ENCODE data around the gene CMC1. TPM values are rescaled to one million over a fixed set of nuclear protein-coding genes. Genes with fewer than 3 reads are reported as not detected.

The CMC1 gene
- total RNA-seq, 1 experiment from 2014 or later = 16.5 TPM

DNA sequence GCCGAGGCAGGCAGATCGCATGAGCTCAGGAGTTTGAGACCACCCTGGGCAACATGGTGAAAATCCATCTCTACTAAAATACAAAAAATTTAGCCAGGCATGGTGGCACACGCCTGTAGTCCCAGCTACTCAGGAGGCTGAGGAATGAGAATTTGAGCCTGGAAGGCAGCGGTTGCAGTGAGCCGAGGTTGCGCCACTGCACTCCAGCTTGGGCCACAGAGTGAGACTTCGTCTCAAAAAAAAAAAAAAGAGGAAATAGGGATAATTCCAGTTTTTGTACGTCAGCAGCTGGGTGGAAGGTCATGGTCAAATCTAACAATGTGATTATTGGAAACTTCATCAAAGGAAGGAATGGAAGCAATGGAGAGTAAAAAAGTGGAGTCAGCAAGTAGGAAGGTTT lies 3.1 kb downstream of the CMC1 start:
- H3K27ac ChIP-seq (ENCODE audit: insufficient read length, low read depth, low read length) = no peak overlapping the region
- H4K8ac ChIP-seq (replicated peaks; ENCODE audit: insufficient read length, low read depth, low read length) = no peak overlapping the region
- H3K27ac Mint-ChIP-seq = no peak overlapping the region; a peak in 1 of 7 replicates
- H2BK20ac ChIP-seq (ENCODE audit: low read depth, low read length, poor library complexity, severe bottlenecking) = no peak overlapping the region
- no peak overlapping the region for H2BK120ac ChIP-seq (ENCODE audit: low read depth, low read length, poor library complexity, severe bottlenecking)
- H2AFZ ChIP-seq (ENCODE audit: low read length) = no peak overlapping the region
- no peak overlapping the region for H2BK15ac ChIP-seq (ENCODE audit: low read depth, low read length)
- no peak overlapping the region for H3K9ac ChIP-seq (ENCODE audit: extremely low read depth, insufficient read length, low read length)
- H3K79me1 ChIP-seq (ENCODE audit: insufficient read depth, low read depth, low read length, poor library complexity, severe bottlenecking) = no peaks in the 10 kb centered on the region
- H3K27me3 Mint-ChIP-seq (ENCODE audit: low read depth) = no peaks in the 10 kb centered on the region
- H2BK12ac ChIP-seq (ENCODE audit: insufficient read length, low read depth, low read length) = no peak overlapping the region
- H3K4ac ChIP-seq (ENCODE audit: low read depth, low read length) = no peak overlapping the region
- no peak overlapping the region for H4K91ac ChIP-seq (ENCODE audit: insufficient read length, low read depth, low read length)
- DNase-seq = no peak
- WGBS (ENCODE audit: extremely low coverage, insufficient read length, low lambda C conversion rate) = no CpG with 5 or more reads among the region's 8 CpGs
- no peaks in the 10 kb centered on the region; a peak in 1 of 5 replicates for H3K9me3 Mint-ChIP-seq
- H3K9me3 ChIP-seq (ENCODE audit: control insufficient read depth, low read depth, low read length) = no peaks in the 10 kb centered on the region
- no peak overlapping the region for H3K4me3 Mint-ChIP-seq
- H3K18ac ChIP-seq (ENCODE audit: insufficient read length, low read depth, low read length) = no peak overlapping the region
- no peaks in the 10 kb centered on the region for H3K27me3 ChIP-seq (ENCODE audit: insufficient read depth, low read length)
- no peak overlapping the region for H2AK5ac ChIP-seq (ENCODE audit: insufficient read length, low read length)
- H3K23ac ChIP-seq (ENCODE audit: insufficient read length, low read depth, low read length) = no peak overlapping the region
- H3K4me1 ChIP-seq (ENCODE audit: insufficient read depth, low read length) = peaks cover 6% of the 10 kb centered on the region; the same call in 1 of the 2 replicates
- H3K4me1 Mint-ChIP-seq = peaks cover 66 to 75% of the 10 kb centered on the region in 2 experiments
- H3T11ph ChIP-seq (ENCODE audit: low read length) = no peak overlapping the region
- peaks cover 0 to 4% (median 2%) of the 10 kb centered on the region in 3 experiments; a peak in 4 of 7 replicates for H3K36me3 Mint-ChIP-seq (ENCODE audit: insufficient read depth in 1 of 3, low read depth in 3 of 3)
- H2BK5ac ChIP-seq (ENCODE audit: insufficient read length, low read length) = no peak overlapping the region
- H3K56ac ChIP-seq (ENCODE audit: insufficient read length, low read depth, low read length) = no peak overlapping the region
- no peak overlapping the region for H3K14ac ChIP-seq (ENCODE audit: insufficient read depth, low read length)
- TF ChIP-seq, protein P1, sequence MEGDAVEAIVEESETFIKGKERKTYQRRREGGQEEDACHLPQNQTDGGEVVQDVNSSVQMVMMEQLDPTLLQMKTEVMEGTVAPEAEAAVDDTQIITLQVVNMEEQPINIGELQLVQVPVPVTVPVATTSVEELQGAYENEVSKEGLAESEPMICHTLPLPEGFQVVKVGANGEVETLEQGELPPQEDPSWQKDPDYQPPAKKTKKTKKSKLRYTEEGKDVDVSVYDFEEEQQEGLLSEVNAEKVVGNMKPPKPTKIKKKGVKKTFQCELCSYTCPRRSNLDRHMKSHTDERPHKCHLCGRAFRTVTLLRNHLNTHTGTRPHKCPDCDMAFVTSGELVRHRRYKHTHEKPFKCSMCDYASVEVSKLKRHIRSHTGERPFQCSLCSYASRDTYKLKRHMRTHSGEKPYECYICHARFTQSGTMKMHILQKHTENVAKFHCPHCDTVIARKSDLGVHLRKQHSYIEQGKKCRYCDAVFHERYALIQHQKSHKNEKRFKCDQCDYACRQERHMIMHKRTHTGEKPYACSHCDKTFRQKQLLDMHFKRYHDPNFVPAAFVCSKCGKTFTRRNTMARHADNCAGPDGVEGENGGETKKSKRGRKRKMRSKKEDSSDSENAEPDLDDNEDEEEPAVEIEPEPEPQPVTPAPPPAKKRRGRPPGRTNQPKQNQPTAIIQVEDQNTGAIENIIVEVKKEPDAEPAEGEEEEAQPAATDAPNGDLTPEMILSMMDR (conservative IDR thresholded peaks at IDR 0.05) = no peak
- no peak overlapping the region for H3K4me2 ChIP-seq (ENCODE audit: insufficient read depth, insufficient read length, low read length)
- H4K20me1 ChIP-seq (ENCODE audit: control insufficient read depth, insufficient read depth, insufficient read length) = no peaks in the 10 kb centered on the region
- H3K79me2 ChIP-seq (ENCODE audit: insufficient read depth, low read length) = peaks cover 9% of the 10 kb centered on the region; the same call in 1 of the 2 replicates
- no peak overlapping the region for H4K5ac ChIP-seq (ENCODE audit: insufficient read length, low read depth, low read length)
- peaks cover 11% of the 10 kb centered on the region for H3K23me2 ChIP-seq (ENCODE audit: insufficient read length, low read depth, low read length, poor library complexity, severe bottlenecking)

Data from H9 (cell line).